Measurements from ENCODE around the gene KRT26.

DNA sequence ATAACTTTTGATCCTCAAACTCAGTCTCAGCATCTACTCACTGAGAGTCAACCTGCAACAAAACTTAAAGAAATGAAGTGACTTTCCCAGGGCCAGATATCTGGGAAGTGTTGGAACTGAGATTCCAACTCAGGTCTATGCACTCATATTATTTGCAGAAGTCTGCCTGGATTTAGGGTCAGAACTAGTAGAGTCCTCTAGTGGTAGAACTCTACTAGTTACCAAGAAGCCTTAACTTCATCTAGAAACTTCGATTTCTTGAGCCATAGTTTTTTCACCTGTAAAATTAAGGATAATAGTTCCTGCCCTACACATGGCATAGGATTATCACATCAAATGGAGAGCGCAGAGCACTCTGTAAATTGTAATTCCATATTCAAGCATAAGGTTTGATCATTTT is 45.1 kb downstream of the KRT26 start:
- TF ChIP-seq, protein P1, sequence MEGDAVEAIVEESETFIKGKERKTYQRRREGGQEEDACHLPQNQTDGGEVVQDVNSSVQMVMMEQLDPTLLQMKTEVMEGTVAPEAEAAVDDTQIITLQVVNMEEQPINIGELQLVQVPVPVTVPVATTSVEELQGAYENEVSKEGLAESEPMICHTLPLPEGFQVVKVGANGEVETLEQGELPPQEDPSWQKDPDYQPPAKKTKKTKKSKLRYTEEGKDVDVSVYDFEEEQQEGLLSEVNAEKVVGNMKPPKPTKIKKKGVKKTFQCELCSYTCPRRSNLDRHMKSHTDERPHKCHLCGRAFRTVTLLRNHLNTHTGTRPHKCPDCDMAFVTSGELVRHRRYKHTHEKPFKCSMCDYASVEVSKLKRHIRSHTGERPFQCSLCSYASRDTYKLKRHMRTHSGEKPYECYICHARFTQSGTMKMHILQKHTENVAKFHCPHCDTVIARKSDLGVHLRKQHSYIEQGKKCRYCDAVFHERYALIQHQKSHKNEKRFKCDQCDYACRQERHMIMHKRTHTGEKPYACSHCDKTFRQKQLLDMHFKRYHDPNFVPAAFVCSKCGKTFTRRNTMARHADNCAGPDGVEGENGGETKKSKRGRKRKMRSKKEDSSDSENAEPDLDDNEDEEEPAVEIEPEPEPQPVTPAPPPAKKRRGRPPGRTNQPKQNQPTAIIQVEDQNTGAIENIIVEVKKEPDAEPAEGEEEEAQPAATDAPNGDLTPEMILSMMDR (conservative IDR thresholded peaks at IDR 0.05; ENCODE audit: low read depth, low read length): peak; percentile 55
- no peak for TF ChIP-seq EZH2 (IDR thresholded peaks at IDR 0.05; ENCODE audit: low read length, unreplicated experiment)
